Measurements from ENCODE around the gene GNB3. TPM values are rescaled to one million over a fixed set of nuclear protein-coding genes. Genes with fewer than 3 reads are reported as not detected.
A peak's percentile ranks its signal among the peaks of the same experiment; 100 is the strongest.

The GNB3 gene
- total RNA-seq, 1 donor from 2014 or later: 5.6 TPM

DNA sequence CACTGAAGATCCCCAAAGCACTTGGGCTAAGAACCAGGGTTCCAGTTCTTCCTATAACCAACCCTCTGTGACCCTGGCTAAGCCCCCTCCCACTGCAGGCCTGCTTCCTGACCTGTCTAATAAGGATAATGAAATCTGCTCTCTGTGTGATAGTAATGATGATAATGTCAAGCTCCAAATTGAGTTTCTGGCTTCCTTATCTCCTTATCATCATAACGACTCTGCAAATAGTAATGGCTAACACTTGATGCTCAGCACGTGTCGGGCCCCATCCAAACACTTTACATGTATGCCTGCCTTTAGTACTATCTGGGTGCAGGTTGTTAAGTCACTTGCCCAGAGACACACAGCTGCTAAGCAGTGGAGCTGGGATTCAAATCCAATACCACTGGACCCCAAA, 24.1 kb upstream of the GNB3 start:
- Mint-ChIP-seq H3K4me3 (ENCODE audit: low read depth) (no peak overlapping the region), H3K4me1 (ENCODE audit: low read depth) (peaks cover 21% of the 10 kb centered on the region), H3K36me3 (ENCODE audit: insufficient read depth) (no peaks in the 10 kb centered on the region), H3K9me3 (ENCODE audit: low read depth) (no peaks in the 10 kb centered on the region), H3K27me3 (peaks cover 47% of the 10 kb centered on the region), H3K27ac (no peak overlapping the region)
- no peak for TF ChIP-seq CTCF (IDR thresholded peaks at IDR 0.05; ENCODE audit: unreplicated experiment)
- no peak for DNase-seq (ENCODE audit: low spot score, unreplicated experiment)

DNA sequence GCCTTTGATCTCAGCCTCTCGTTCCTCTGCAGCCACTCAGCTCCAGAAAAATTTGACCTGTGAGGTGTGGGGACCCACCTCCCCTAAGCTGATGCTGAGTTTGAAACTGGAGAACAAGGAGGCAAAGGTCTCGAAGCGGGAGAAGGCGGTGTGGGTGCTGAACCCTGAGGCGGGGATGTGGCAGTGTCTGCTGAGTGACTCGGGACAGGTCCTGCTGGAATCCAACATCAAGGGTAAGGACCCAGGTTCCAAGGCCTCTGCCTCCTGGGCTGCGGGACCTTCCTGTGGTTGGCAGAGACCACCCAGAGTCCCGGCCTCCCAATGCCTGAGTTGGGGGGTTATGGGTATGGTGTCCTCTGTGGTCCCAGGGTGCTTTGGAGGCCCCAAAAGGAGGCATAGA, 23.6 kb upstream of the GNB3 start:
- Mint-ChIP-seq H3K27me3 (peaks cover 50% of the 10 kb centered on the region), H3K4me1 (ENCODE audit: low read depth) (peaks cover 24% of the 10 kb centered on the region), H3K27ac (no peak overlapping the region), H3K4me3 (ENCODE audit: low read depth) (no peak overlapping the region), H3K9me3 (ENCODE audit: low read depth) (no peaks in the 10 kb centered on the region), H3K36me3 (ENCODE audit: insufficient read depth) (no peaks in the 10 kb centered on the region)
- no peak for TF ChIP-seq CTCF (IDR thresholded peaks at IDR 0.05; ENCODE audit: unreplicated experiment)
- no peak for DNase-seq (ENCODE audit: low spot score, unreplicated experiment)

GRCh38 chr12:6817662-6818157, 23.0 kb upstream of the GNB3 start:
- peaks cover 24% of the 10 kb centered on the region for H3K4me1 Mint-ChIP-seq (ENCODE audit: low read depth)
- no peak overlapping the region for H3K4me3 Mint-ChIP-seq (ENCODE audit: low read depth)
- no peaks in the 10 kb centered on the region for H3K9me3 Mint-ChIP-seq (ENCODE audit: low read depth)
- TF ChIP-seq CTCF (IDR thresholded peaks at IDR 0.05; ENCODE audit: unreplicated experiment): no peak
- H3K27ac Mint-ChIP-seq: no peak overlapping the region
- peaks cover 56% of the 10 kb centered on the region for H3K27me3 Mint-ChIP-seq
- H3K36me3 Mint-ChIP-seq (ENCODE audit: insufficient read depth): no peaks in the 10 kb centered on the region
- DNase-seq (ENCODE audit: low spot score, unreplicated experiment): no peak

GRCh38 chr12:6818222-6818621, 22.5 kb upstream of the GNB3 start:
- Mint-ChIP-seq H3K4me3 (ENCODE audit: low read depth) (peak overlapping the region; percentile 17), H3K27me3 (peaks cover 61% of the 10 kb centered on the region)

DNA sequence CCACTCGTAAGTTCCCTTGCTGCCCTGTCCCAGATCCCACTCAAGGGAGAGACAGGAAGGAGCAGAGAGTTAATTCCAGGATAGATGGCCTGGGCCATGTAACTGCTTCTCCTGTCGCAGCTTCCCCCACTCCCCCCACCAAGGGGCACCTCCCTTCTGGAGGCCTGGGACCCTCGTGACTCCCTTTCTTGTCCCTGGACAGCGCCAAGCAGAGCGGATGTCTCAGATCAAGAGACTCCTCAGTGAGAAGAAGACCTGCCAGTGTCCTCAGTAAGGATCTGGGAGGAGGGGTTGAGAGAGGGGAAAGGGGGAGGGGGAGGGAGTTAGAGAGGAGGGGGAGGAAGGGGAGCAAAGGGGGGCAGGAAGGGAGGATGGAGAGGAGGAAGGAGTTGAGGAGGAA, 22.1 kb upstream of the GNB3 start:
- Mint-ChIP-seq H3K9me3 (ENCODE audit: low read depth) (no peaks in the 10 kb centered on the region), H3K27me3 (peaks cover 61% of the 10 kb centered on the region), H3K4me3 (ENCODE audit: low read depth) (peak overlapping the region; percentile 17), H3K27ac (peak overlapping the region; percentile 26), H3K4me1 (ENCODE audit: low read depth) (peaks cover 24% of the 10 kb centered on the region), H3K36me3 (ENCODE audit: insufficient read depth) (no peaks in the 10 kb centered on the region)
- TF ChIP-seq CTCF (IDR thresholded peaks at IDR 0.05; ENCODE audit: unreplicated experiment): no peak
- no peak for DNase-seq (ENCODE audit: low spot score, unreplicated experiment)

More at GRCh38 chr12:6818222-6818621, 22.5 kb upstream of the GNB3 start:
- H3K36me3 Mint-ChIP-seq (ENCODE audit: insufficient read depth): no peaks in the 10 kb centered on the region
- no peaks in the 10 kb centered on the region for H3K9me3 Mint-ChIP-seq (ENCODE audit: low read depth)
- H3K4me1 Mint-ChIP-seq (ENCODE audit: low read depth): peaks cover 24% of the 10 kb centered on the region
- TF ChIP-seq CTCF (IDR thresholded peaks at IDR 0.05; ENCODE audit: unreplicated experiment): no peak
- no peak for DNase-seq (ENCODE audit: low spot score, unreplicated experiment)
- no peak overlapping the region for H3K27ac Mint-ChIP-seq
